Measurements from ENCODE around the gene CAMK1G.

CAMK1G gene
- 0 reads per million in 2 donors for total RNA-seq

GRCh38 chr1:209583408-209583807 is at the start of gene CAMK1G:
Gene CAMK1G, plus strand, starts transcription at chr1:209583714. Its CDS starts 11,270 bp downstream, at chr1:209594984.
- DNase-seq = no peak

- DNase-seq = no peak
Measured at GRCh38 chr1:209534496-209535250, 48.8 kb upstream of the CAMK1G start.

- DNase-seq = no peak
Measured at GRCh38 chr1:209536843-209537242, 46.7 kb upstream of the CAMK1G start.

GRCh38 chr1:209537336-209538114 is 46.0 kb upstream of the CAMK1G start:
- no peak for DNase-seq

GRCh38 chr1:209539576-209539975 is 43.9 kb upstream of the CAMK1G start:
- DNase-seq = no peak

- no peak for DNase-seq
Measured at GRCh38 chr1:209542585-209542984, 40.9 kb upstream of the CAMK1G start.

- no peak for DNase-seq
Measured at GRCh38 chr1:209544098-209544497, 39.4 kb upstream of the CAMK1G start.

GRCh38 chr1:209545423-209545822 is 38.1 kb upstream of the CAMK1G start:
- no peak for DNase-seq

- no peak for DNase-seq
Measured at GRCh38 chr1:209546390-209547085, 37.0 kb upstream of the CAMK1G start.

- DNase-seq = no peak
Measured at GRCh38 chr1:209547626-209548025, 35.9 kb upstream of the CAMK1G start.

GRCh38 chr1:209549443-209550205 is 33.9 kb upstream of the CAMK1G start:
- no peak for DNase-seq

- DNase-seq = no peak
Measured at GRCh38 chr1:209550519-209550918, 33.0 kb upstream of the CAMK1G start.

- DNase-seq = no peak
Measured at GRCh38 chr1:209552406-209553264, 30.9 kb upstream of the CAMK1G start.

GRCh38 chr1:209554761-209555611 is 28.5 kb upstream of the CAMK1G start:
- no peak for DNase-seq

GRCh38 chr1:209556162-209556690 is 27.3 kb upstream of the CAMK1G start:
- no peak for DNase-seq

GRCh38 chr1:209557221-209557620 is 26.3 kb upstream of the CAMK1G start:
- DNase-seq = no peak

- DNase-seq = no peak
Measured at GRCh38 chr1:209560529-209560928, 23.0 kb upstream of the CAMK1G start.

- DNase-seq = no peak
Measured at GRCh38 chr1:209560952-209561351, 22.6 kb upstream of the CAMK1G start.

GRCh38 chr1:209561532-209561931 is 22.0 kb upstream of the CAMK1G start:
- DNase-seq = no peak

GRCh38 chr1:209564849-209565248 is 18.7 kb upstream of the CAMK1G start:
- DNase-seq = no peak
